ENCODE data around the gene ZFP37.
"Not testable (repeated sequence)": the region's sequence is repeated elsewhere in the genome, so short reads cannot be mapped to it uniquely, and the experiment has no call there.

Gene ZFP37
- 0.83 to 5.6 (median 2.9) reads per million in 4 donors for total RNA-seq

GRCh38 chr9:113056191-113057106 lies at the start of gene ZFP37:
TSS of gene ZFP37 (minus strand) at chr9:113056724. CDS start at chr9:113056688, 36 bp downstream.
- DNase-seq = peak; percentile 51 to 84 (median 59)

DNA sequence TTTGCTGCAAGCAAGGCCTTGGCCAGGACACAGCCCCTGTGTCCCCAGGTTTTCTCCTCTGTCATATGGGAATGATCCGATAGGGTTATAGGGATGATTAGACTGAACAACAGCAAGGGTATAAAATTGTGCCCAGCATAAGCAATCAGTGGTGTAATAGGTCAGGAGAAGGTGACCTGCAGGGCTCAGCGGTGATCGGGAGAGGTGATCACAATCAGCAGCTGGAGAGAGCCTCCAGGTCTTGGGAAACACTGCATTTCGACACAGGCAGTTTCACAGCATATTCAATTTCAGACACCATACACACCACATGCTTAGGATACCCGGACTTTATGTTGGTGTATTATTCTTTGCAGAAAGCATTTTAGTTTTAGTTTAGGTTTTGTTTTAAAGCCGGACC lies 48.8 kb upstream of the ZFP37 start:
- not testable (repeated sequence) for DNase-seq

DNA sequence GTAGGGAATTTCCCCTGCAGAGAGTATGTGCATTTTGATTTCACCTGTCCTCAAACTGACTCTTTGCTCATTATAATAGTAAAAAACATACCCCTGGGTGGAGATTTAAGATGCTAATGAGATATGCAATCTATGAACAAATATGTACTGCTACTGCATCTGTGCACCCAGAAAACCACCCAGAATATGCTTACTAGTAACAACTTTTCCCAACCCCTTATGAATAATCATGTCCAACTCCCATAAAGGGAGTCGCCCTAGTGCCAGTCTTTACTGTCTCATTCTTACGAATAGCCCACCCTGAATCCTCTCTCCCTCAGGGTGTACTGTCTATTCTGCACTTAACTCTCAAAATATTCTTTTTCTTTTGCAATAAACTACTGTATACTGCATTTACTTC lies 39.0 kb upstream of the ZFP37 start:
- DNase-seq = no peak

DNA sequence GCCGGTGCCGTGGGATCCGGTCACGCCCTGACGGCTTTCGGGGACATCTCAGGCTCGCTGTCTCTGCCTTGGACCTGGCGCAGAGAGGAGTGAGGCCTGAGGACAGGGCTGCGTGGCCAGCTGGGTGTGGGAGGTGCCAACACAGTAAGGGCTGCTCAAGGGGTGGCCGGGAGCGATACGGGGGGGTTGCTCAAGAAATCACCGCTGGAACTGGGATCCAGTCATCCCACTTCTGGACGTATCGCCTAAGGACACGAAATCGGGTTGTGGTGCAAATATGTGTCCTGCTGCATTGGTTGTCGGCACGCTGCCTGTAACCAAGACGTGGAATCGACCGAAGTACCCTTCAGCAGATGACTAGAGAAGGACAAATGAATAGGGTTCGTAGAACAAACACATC lies 33.4 kb upstream of the ZFP37 start:
- DNase-seq = not testable (repeated sequence)

DNA sequence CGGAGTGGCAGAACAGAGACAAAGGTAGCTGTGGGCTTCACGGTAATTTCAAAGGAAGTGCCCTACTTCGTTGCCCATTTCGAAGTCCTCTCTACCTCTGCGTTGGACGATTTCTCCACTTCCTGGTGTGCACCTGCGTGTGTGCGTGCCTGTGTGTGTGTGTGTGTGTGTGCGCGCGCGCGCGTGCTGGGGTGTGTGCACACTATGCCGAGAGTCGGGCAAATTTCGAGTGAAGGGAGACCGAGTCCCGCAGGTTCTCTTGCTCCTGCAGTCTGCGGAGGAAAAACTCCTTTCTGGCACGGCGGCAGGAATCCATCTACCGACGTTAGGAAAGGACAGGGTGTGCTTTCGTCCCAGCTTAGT lies 32.6 kb upstream of the ZFP37 start:
- not testable (repeated sequence) for DNase-seq

DNA sequence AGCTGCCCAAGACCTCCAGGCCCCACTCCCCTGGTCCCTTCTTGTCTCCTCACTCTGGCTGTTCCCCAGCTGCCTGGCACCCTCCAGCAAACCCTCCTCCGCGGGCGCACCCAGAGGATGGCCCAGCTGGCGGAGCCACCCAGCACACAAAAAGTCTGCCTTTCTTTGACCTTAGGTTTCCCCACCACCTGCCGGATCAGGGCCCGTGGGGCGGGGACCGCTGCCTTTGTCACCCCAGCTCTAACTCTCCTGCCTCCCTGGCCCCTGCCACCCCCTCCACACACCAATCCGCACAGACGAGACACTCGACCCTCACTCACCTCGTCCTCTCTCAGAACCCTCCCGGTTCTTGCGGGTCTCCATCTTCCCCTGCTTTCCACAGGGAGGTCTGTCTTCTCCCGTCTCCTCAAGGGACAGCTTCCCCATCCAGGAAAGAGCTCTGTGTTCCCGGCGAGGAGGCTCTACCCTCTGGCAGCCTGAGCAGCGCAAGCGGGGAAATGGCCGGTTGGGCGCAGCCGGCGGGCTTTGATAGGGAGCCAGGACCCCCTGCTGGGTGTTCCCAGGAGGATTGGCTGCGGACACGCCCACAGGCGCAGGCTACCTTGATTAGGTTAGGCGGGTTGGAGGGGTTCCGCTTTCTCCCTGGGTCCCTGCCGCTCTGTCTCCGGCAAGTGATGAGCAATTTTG lies 32.1 kb upstream of the ZFP37 start:
- DNase-seq = not testable (repeated sequence)

GRCh38 chr9:113062932-113063310 lies 6.4 kb upstream of the ZFP37 start:
- DNase-seq = not testable (repeated sequence)

GRCh38 chr9:113062256-113062931 lies 5.9 kb upstream of the ZFP37 start:
- DNase-seq = not testable (repeated sequence)

GRCh38 chr9:113061072-113061850 lies 4.7 kb upstream of the ZFP37 start:
- peak in 1 of 5 donors; percentile 14 for DNase-seq

- DNase-seq = not testable (repeated sequence)
Observed at GRCh38 chr9:113059581-113060284, 3.2 kb upstream of the ZFP37 start.

GRCh38 chr9:113057193-113057592 lies 669 bp upstream of the ZFP37 start:
- no peak for DNase-seq

GRCh38 chr9:113042884-113043657 lies 13.5 kb downstream of the ZFP37 start:
- no peak for DNase-seq

GRCh38 chr9:113026200-113026599 lies 30.3 kb downstream of the ZFP37 start:
- DNase-seq = no peak

GRCh38 chr9:113018247-113018646 lies 38.3 kb downstream of the ZFP37 start:
- DNase-seq = no peak

DNA sequence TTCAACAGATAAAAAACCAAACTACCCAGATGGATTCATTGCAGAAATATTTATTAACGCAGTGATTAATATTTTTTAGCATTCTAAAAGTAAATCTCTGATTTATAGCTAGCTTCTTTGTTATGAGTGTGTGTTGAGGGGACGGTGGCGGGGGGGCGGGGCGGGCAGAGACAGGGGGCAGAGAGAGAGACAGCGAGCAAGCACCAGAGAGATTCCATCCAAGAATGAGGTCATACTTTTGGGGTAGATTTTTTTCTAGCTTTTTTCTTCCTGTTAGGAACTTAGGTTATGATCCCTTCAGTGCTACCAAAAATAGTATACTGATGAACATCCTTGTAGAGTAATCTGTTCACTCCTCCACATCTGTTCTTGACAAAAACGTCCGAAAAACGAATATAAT lies 44.0 kb downstream of the ZFP37 start:
- no peak for DNase-seq

- DNase-seq = peak in 2 of 5 donors; percentile 0 to 4
Observed at GRCh38 chr9:113011911-113012381, 44.6 kb downstream of the ZFP37 start, which contains the start of gene ZNF883. TSS of gene ZNF883 (minus strand) at chr9:113012192.

GRCh38 chr9:113005777-113006176 lies 50.7 kb downstream of the ZFP37 start:
- DNase-seq = no peak

DNA sequence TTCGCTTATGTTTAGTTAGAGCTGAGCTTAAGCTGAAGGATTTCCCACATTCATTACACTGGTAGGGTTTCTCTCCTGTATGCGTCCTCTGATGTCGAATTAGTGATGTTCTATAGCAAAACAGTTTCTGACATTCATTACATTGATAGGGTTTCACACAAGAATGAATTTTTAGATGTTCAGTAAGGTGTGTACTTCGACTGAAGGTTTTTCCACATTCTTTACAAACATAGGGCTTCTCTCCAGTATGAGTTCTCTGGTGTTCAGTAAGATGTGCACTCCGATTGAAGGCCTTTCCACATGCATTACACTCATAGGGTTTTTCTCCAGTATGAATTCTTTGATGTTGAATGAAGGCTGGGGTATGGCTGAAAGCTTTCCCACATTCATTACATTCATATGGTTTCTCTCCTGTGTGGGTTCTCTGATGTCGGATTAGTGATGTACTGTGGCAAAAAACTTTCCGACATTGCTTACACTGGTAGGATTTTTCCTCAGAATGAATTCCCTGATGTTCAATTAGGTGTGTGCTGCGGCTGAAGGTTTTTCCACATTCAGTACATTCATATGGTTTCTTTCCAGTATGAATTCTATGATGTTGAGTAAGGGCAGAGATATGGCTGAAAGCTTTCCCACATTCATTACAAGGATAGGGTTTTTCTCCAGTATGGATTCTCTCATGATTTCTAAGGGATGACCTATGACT lies 59.1 kb downstream of the ZFP37 start:
- DNase-seq = no peak

Data from T-helper 1 cell (primary cell).